GM23248 (cell line): ENCODE data around the gene CPVL. TPM values are rescaled to one million over a fixed set of nuclear protein-coding genes. Genes with fewer than 3 reads are reported as not detected.

Experiments used
- DNase-seq: peaks from one replicate; pipeline ENCODE4 v3.0.0-alpha.2; 2015
- H2AFZ ChIP-seq: fragments of 200-600 bp; sonication (generic); 2 replicates; pipeline ENCODE4 v1.6.1; 2016; ENCODE audit warnings: antibody characterized with exemption
- H3F3A ChIP-seq: fragments of 200-600 bp; sonication (generic); 2 replicates; pipeline ENCODE4 v1.6.1; 2016; ENCODE audit warnings: mild to moderate bottlenecking, antibody characterized with exemption, mixed run types; ENCODE audit not compliant: insufficient read depth
- H3K27ac ChIP-seq: fragments of 200-600 bp; sonication (generic); 2 replicates; pipeline ENCODE4 v1.5.1; 2016; ENCODE audit warnings: mild to moderate bottlenecking
- H3K27me3 ChIP-seq: fragments of 200-600 bp; sonication (generic); replicated peaks from 2 replicates; pipeline ENCODE4 v1.6.1; 2016; ENCODE audit warnings: mild to moderate bottlenecking; ENCODE audit not compliant: insufficient read depth
- H3K36me3 ChIP-seq: fragments of 200-600 bp; sonication (generic); 2 replicates; pipeline ENCODE4 v1.6.1; 2016; ENCODE audit warnings: low read depth, mild to moderate bottlenecking
- H3K4me1 ChIP-seq: fragments of 200-600 bp; sonication (generic); 2 replicates; pipeline ENCODE4 v1.6.1; 2016; ENCODE audit warnings: mild to moderate bottlenecking; ENCODE audit not compliant: insufficient read depth
- H3K4me2 ChIP-seq: fragments of 200-600 bp; sonication (generic); one replicate; pipeline ENCODE4 v1.6.1; 2016; ENCODE audit warnings: mild to moderate bottlenecking; ENCODE audit not compliant: unreplicated experiment
- H3K4me3 ChIP-seq: fragments of 200-600 bp; sonication (generic); 2 replicates; pipeline ENCODE4 v1.5.1; 2016; ENCODE audit warnings: mild to moderate bottlenecking
- H3K79me2 ChIP-seq: fragments of 200-600 bp; sonication (generic); 2 replicates; pipeline ENCODE4 v1.6.1; 2016; ENCODE audit warnings: mild to moderate bottlenecking; ENCODE audit not compliant: insufficient read depth
- H3K9ac ChIP-seq: fragments of 200-600 bp; sonication (generic); 2 replicates; pipeline ENCODE4 v1.6.1; 2016; ENCODE audit warnings: mild to moderate bottlenecking
- H3K9me2 ChIP-seq: fragments of 200-600 bp; sonication (generic); 2 replicates; pipeline ENCODE4 v1.6.1; 2016; ENCODE audit warnings: mixed run types, mild to moderate bottlenecking, moderate library complexity; ENCODE audit not compliant: insufficient read depth
- H3K9me3 ChIP-seq: fragments of 200-600 bp; sonication (generic); one replicate; pipeline ENCODE4 v1.6.1; 2017; ENCODE audit warnings: low read depth
- H4K20me1 ChIP-seq: fragments of 200-600 bp; sonication (generic); 2 replicates; pipeline ENCODE4 v1.6.0; 2016; ENCODE audit not compliant: insufficient read depth
- EZH2 ChIP-seq: fragments of 200-600 bp; sonication (generic); IDR thresholded peaks from 2 replicates; pipeline ENCODE4 v1.6.1; 2018; ENCODE audit warnings: antibody characterized with exemption, mild to moderate bottlenecking; ENCODE audit not compliant: insufficient read depth, poor library complexity, severe bottlenecking
- EZH2phosphoT487 ChIP-seq: fragments of 200-600 bp; sonication (generic); IDR thresholded peaks from 2 replicates; pipeline ENCODE4 v1.6.1; 2018; ENCODE audit warnings: antibody characterized with exemption, moderate library complexity, mild to moderate bottlenecking, low read depth; ENCODE audit not compliant: insufficient read depth
- WGBS, 2 experiments: methylation state at CpG; one replicate each; pipeline ENCODE4 v1.1.6; 2015 to 2017; ENCODE audit warnings: low lambda C conversion rate in 2 of 2, low coverage in 1 of 2; ENCODE audit errors: missing lambda C conversion rate in 2 of 2; 5-methylcytosine and 5-hydroxymethylcytosine counted together
- in situ Hi-C: fragments of 300-500 bp; cut with MboI; formaldehyde crosslinking; loops from 2 replicates; pipeline ENCODE4 v1.15.0; 2020
- polyA plus RNA-seq: library from polyadenylated mRNA; unstranded; fragments of >200 nt; fragmentation: Nextera tagmentation; extraction: Ambion mirVana; gene quantifications from 2 replicates; pipeline ENCODE4 v1.2.1, GENCODE V29; 2016
- total RNA-seq: library from RNA; depleted of rRNA; stranded (reverse); fragments of >200 nt; shearing (Covaris generic); gene quantifications from 2 replicates; pipeline ENCODE4 v1.2.3, GENCODE V29; 2014

CPVL gene
- total and polyA plus RNA-seq, 2 experiments from 2014 or later = not detected

DNA sequence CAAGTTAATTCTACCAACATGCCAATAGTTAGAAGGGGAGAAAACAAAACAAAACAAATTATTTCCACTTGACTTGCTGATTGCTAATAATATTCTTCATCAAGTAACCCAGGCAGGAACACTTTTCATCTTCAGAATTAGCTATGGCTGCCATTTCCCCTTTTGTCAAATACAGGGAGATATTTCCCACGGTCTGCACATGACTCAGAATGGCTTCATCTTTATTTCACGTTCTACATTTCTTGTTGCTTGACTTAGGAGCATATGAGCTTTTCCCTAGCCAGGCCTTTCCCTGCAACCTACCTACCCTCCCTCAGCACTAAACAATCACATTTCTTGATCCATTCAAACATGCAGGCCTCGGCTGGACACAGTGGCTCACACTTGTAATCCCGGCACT, 6.5 kb downstream of the CPVL start:
- Histone ChIP-seq H3K4me1 (peaks cover 14% of the 10 kb centered on the region; the same call in 1 of the 2 replicates), H3K9me3 (no peaks in the 10 kb centered on the region), H3K4me3 (no peak overlapping the region), H3K27me3 (peaks cover 19% of the 10 kb centered on the region), H2AFZ (0 out of 2 replicates have a peak overlapping the region, but pooled peaks have one; percentile 8), H3K9me2 (no peaks in the 10 kb centered on the region), H3K27ac (no peak overlapping the region), H3F3A (no peaks in the 10 kb centered on the region), H3K79me2 (no peaks in the 10 kb centered on the region), H3K9ac (no peak overlapping the region), H4K20me1 (no peaks in the 10 kb centered on the region), H3K36me3 (no peaks in the 10 kb centered on the region), H3K4me2 (peak overlapping the region; percentile 21)
- in situ Hi-C loops = no loop called here
- TF ChIP-seq EZH2phosphoT487 = no peak
- DNase-seq = peak; percentile 72
- 33 to 45% methylated on average over 4 of the region's 4 CpGs for WGBS, 2 experiments

DNA sequence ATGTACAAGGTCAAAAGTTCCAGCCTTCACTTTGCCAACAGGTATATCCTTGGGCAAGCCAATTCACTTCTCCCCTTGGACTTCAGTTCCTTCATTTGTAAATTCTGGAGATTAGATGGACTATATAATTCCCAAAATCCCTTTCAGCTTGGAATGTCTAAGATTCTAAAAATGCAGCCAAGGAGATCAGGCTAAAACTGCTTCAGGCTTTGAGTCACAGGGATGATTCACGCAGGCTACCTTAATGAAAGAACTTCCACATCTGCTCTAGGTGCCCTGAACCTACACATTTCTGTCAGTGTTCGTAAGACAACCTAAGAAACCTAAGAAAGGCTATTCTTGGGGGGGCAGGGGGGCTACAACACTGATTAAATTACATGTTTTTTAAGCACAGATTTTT, 7.1 kb downstream of the CPVL start:
- H3K36me3 ChIP-seq = no peaks in the 10 kb centered on the region
- no peak for TF ChIP-seq EZH2
- TF ChIP-seq EZH2phosphoT487 = no peak
- H4K20me1 ChIP-seq = no peaks in the 10 kb centered on the region
- H3K27me3 ChIP-seq = peaks cover 13% of the 10 kb centered on the region
- no peak overlapping the region for H3K27ac ChIP-seq
- no peak overlapping the region for H3K4me3 ChIP-seq
- peak overlapping the region; percentile 21 for H3K4me2 ChIP-seq
- DNase-seq = peak; percentile 83
- no peaks in the 10 kb centered on the region for H3K79me2 ChIP-seq
- H3K9me2 ChIP-seq = no peaks in the 10 kb centered on the region
- WGBS, 2 experiments = 20 to 30% methylated on average over 2 of the region's 2 CpGs
- H2AFZ ChIP-seq = 0 out of 2 replicates have a peak overlapping the region, but pooled peaks have one; percentile 8
- H3K9me3 ChIP-seq = no peaks in the 10 kb centered on the region
- no peak overlapping the region for H3K9ac ChIP-seq
- H3K4me1 ChIP-seq = peaks cover 14% of the 10 kb centered on the region; the same call in 1 of the 2 replicates
- in situ Hi-C loops = no loop called here
- no peaks in the 10 kb centered on the region for H3F3A ChIP-seq

GRCh38 chr7:29138588-29138987, 7.7 kb downstream of the CPVL start:
- 67 to 75% methylated on average over 4 of the region's 4 CpGs for WGBS, 2 experiments
- Histone ChIP-seq H3K27ac (no peak overlapping the region), H3K9ac (no peak overlapping the region), H3K27me3 (peaks cover 8% of the 10 kb centered on the region), H3K4me3 (no peak overlapping the region), H3K9me2 (no peaks in the 10 kb centered on the region), H3K4me1 (peaks cover 14% of the 10 kb centered on the region; the same call in 1 of the 2 replicates), H3K9me3 (no peaks in the 10 kb centered on the region), H3K4me2 (no peak overlapping the region), H3K79me2 (no peaks in the 10 kb centered on the region), H3K36me3 (no peaks in the 10 kb centered on the region), H2AFZ (no peak overlapping the region), H4K20me1 (no peaks in the 10 kb centered on the region), H3F3A (no peaks in the 10 kb centered on the region)
- no peak for DNase-seq
- no peak for TF ChIP-seq EZH2
- in situ Hi-C loops = no loop called here

DNA sequence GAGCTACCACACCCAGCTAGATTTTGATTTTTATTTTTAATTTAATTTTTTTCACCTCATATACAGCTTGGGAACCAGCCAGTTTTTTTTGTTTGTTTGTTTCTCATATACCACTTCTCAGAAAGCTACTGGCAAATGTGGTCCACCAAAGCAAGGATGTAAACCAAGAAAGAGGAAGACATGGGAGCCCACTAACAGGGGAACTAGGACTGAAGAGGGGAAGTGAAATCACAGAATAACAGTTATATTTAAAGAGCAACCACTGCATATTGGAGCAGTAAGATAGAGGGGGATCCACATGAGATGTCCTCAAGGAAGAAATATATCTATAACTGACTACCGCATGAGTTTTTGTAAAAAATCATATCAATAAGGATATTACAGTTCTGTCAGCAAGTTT, 10.5 kb downstream of the CPVL start:
- H2AFZ ChIP-seq = no peak overlapping the region
- H3K9ac ChIP-seq = no peak overlapping the region

DNA sequence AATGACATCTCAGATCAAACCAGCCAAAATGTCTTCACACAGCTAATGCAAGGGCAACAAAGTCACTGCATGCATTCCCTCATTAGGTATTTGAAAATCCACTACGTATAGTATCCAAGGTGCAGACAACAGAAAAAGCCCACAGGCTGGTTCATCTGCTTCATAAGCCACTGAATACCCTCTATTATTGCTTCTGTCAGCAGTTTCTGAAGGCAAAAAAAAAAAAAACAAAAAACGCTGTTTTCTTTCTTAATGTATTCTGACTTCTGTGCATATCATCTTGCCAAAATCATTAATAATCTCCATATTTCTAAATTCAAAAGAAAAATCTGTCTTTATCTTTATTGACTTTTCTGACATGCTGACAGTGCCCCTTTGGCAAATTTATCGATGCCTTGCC, 13.4 kb downstream of the CPVL start:
- TF ChIP-seq EZH2phosphoT487 (no peak), EZH2 (no peak)
- 49 to 50% methylated on average over 3 of the region's 3 CpGs for WGBS, 2 experiments
- H4K20me1 ChIP-seq = no peaks in the 10 kb centered on the region

More for the DNA sequence above, 10.5 kb downstream of the CPVL start:
- TF ChIP-seq EZH2phosphoT487 (no peak), EZH2 (no peak)
- no peak for DNase-seq
- no peaks in the 10 kb centered on the region for H3K36me3 ChIP-seq
- H3K9me3 ChIP-seq = no peaks in the 10 kb centered on the region
- no peak overlapping the region for H3K4me2 ChIP-seq
- H3K27me3 ChIP-seq = peaks cover 20% of the 10 kb centered on the region
- H3F3A ChIP-seq = no peaks in the 10 kb centered on the region
- no peak overlapping the region for H3K4me3 ChIP-seq
- WGBS, 2 experiments = 88 to 89% methylated on average over 1 of the region's 1 CpG
- peaks cover 14% of the 10 kb centered on the region; the same call in 1 of the 2 replicates for H3K4me1 ChIP-seq
- no peaks in the 10 kb centered on the region for H3K9me2 ChIP-seq
- no peaks in the 10 kb centered on the region for H3K79me2 ChIP-seq
- H3K27ac ChIP-seq = no peak overlapping the region
- no peaks in the 10 kb centered on the region for H4K20me1 ChIP-seq
- in situ Hi-C loops = no loop called here

More for the DNA sequence above, 13.4 kb downstream of the CPVL start:
- in situ Hi-C loops = no loop called here
- H2AFZ ChIP-seq = no peak overlapping the region
- DNase-seq = no peak
- no peak overlapping the region for H3K4me2 ChIP-seq
- no peaks in the 10 kb centered on the region for H3K9me2 ChIP-seq
- H3K36me3 ChIP-seq = no peaks in the 10 kb centered on the region
- no peak overlapping the region for H3K4me3 ChIP-seq
- no peaks in the 10 kb centered on the region for H3F3A ChIP-seq
- H3K9me3 ChIP-seq = no peaks in the 10 kb centered on the region
- no peak overlapping the region for H3K27ac ChIP-seq
- H3K27me3 ChIP-seq = peaks cover 24% of the 10 kb centered on the region
- no peak overlapping the region for H3K9ac ChIP-seq
- no peaks in the 10 kb centered on the region for H3K4me1 ChIP-seq
- no peaks in the 10 kb centered on the region for H3K79me2 ChIP-seq
